T-cell (primary cell): ENCODE results near the gene ZCCHC7. TPM values are rescaled to one million over a fixed set of nuclear protein-coding genes. Genes with fewer than 3 reads are reported as not detected.
A peak's percentile ranks its signal among the peaks of the same experiment; 100 is the strongest.
"Not testable (repeated sequence)": the region's sequence is repeated elsewhere in the genome, so short reads cannot be mapped to it uniquely, and the experiment has no call there.

Experiments used
- ATAC-seq, 4 experiments: fragments of 200-7000 bp in 3 of 4; fragments of 150-1000 bp in 1 of 4; cut with Tn5 transposase; replicated peaks in 1 of 4; 1 replicate in 3 of 4; 2 replicates in 1 of 4; pipeline ENCODE4 v1.10.0; 2021; ENCODE audit warnings: moderate library complexity in 3 of 4, mild to moderate bottlenecking in 2 of 4, moderate number of reproducible peaks in 1 of 4
- CTCF ChIA-PET, 2 donors: fragments of 300-600 bp; sonication (Branson Sonifier 250); formaldehyde crosslinking; loops; one replicate each; lab custom pipeline; 2022; ENCODE audit warnings: antibody characterized with exemption in 2 of 2; lab: Charles Lee
- POLR2A ChIA-PET, 2 donors: fragments of 300-600 bp; sonication (Branson Sonifier 250); formaldehyde crosslinking; loops; one replicate each; lab custom pipeline; 2022; ENCODE audit warnings: antibody characterized with exemption in 2 of 2; lab: Charles Lee
- DNase-seq, 35 experiments: peaks; one replicate each; pipeline versions ENCODE4 v3.0.0 to v3.0.0-alpha.2; 2013 to 2023
- H3K27ac ChIP-seq: one replicate; pipeline ENCODE4 v1.5.1; 2013; ENCODE audit warnings: low read length
- H3K27me3 ChIP-seq, 2 experiments: replicated peaks in 1 of 2; 1 replicate in 1 of 2; 2 replicates in 1 of 2; pipeline versions ENCODE4 v1.6.1 to v1.7.0; 2013; ENCODE audit warnings: low read length in 1 of 2, mixed read lengths in 1 of 2; ENCODE audit not compliant: control insufficient read depth in 2 of 2, insufficient read depth in 2 of 2; ENCODE audit errors: extremely low read depth in 1 of 2
- H3K36me3 ChIP-seq, 2 donors: 1 replicate in 1 of 2; 2 replicates in 1 of 2; pipeline versions ENCODE4 v1.6.1 to v1.7.0; 2013; ENCODE audit warnings: low read length in 1 of 2; ENCODE audit not compliant: control insufficient read depth in 2 of 2, insufficient read depth in 1 of 2; ENCODE audit errors: extremely low read depth in 1 of 2
- H3K4me1 ChIP-seq, 2 experiments: 1 replicate in 1 of 2; 2 replicates in 1 of 2; pipeline versions ENCODE4 v1.6.1 to v1.7.0; 2013; ENCODE audit warnings: low read length in 2 of 2, mixed read lengths in 1 of 2; ENCODE audit not compliant: insufficient read depth in 2 of 2, control insufficient read depth in 1 of 2; ENCODE audit errors: extremely low read depth in 1 of 2
- H3K4me3 ChIP-seq, 2 donors: 1 replicate in 1 of 2; 2 replicates in 1 of 2; pipeline versions ENCODE4 v1.5.1 to v1.7.0; 2013; ENCODE audit warnings: mild to moderate bottlenecking in 2 of 2, low read length in 1 of 2, moderate library complexity in 1 of 2; ENCODE audit not compliant: control insufficient read depth in 1 of 2; ENCODE audit errors: extremely low read depth in 1 of 2
- H3K9me3 ChIP-seq: 2 replicates; pipeline ENCODE4 v1.7.0; 2013
- H3K27ac Mint-ChIP-seq, 2 donors: one replicate each; pipeline ENCODE4 v1.8.0; 2020 to 2021; ENCODE audit warnings: mild to moderate bottlenecking in 2 of 2, mixed read lengths in 2 of 2
- H3K27me3 Mint-ChIP-seq, 2 donors: one replicate each; pipeline ENCODE4 v1.8.0; 2021 to 2022; ENCODE audit warnings: mixed read lengths in 2 of 2
- H3K36me3 Mint-ChIP-seq: one replicate; pipeline ENCODE4 v1.8.0; 2021; ENCODE audit warnings: mixed read lengths
- H3K4me1 Mint-ChIP-seq, 3 donors: one replicate each; pipeline ENCODE4 v1.8.0; 2020 to 2022; ENCODE audit warnings: mixed read lengths in 3 of 3, mild to moderate bottlenecking in 1 of 3
- H3K4me3 Mint-ChIP-seq, 3 donors: one replicate each; pipeline ENCODE4 v1.8.0; 2020 to 2022; ENCODE audit warnings: mild to moderate bottlenecking in 3 of 3, mixed read lengths in 3 of 3, moderate library complexity in 3 of 3
- H3K9me3 Mint-ChIP-seq, 3 donors: one replicate each; pipeline ENCODE4 v1.8.0; 2020 to 2022; ENCODE audit warnings: mixed read lengths in 3 of 3
- WGBS: methylation state at CpG from one replicate; pipeline ENCODE4 v1.1.5; 2013; ENCODE audit warnings: missing lambda C conversion rate; ENCODE audit not compliant: insufficient coverage; 5-methylcytosine and 5-hydroxymethylcytosine counted together
- total RNA-seq, 35 experiments: library from RNA in 6 of 35; stranded (reverse) in 6 of 35; fragments of 120-200 nt in 1 of 35; gene quantifications; one replicate each; pipeline versions ENCODE4 v1.2.1 to v1.2.4 and lab custom pipeline; 2013 to 2026

The ZCCHC7 gene
- total RNA-seq (10 to 100 TPM; 29.1 to 44.2 (median 33.5) TPM), total RNA-seq (lab: John Stamatoyannopoulos, UW) (45.3 to 95.9 (median 66.6) reads per million in 29 experiments)
- total RNA-seq (2013) = 80.6 TPM

DNA sequence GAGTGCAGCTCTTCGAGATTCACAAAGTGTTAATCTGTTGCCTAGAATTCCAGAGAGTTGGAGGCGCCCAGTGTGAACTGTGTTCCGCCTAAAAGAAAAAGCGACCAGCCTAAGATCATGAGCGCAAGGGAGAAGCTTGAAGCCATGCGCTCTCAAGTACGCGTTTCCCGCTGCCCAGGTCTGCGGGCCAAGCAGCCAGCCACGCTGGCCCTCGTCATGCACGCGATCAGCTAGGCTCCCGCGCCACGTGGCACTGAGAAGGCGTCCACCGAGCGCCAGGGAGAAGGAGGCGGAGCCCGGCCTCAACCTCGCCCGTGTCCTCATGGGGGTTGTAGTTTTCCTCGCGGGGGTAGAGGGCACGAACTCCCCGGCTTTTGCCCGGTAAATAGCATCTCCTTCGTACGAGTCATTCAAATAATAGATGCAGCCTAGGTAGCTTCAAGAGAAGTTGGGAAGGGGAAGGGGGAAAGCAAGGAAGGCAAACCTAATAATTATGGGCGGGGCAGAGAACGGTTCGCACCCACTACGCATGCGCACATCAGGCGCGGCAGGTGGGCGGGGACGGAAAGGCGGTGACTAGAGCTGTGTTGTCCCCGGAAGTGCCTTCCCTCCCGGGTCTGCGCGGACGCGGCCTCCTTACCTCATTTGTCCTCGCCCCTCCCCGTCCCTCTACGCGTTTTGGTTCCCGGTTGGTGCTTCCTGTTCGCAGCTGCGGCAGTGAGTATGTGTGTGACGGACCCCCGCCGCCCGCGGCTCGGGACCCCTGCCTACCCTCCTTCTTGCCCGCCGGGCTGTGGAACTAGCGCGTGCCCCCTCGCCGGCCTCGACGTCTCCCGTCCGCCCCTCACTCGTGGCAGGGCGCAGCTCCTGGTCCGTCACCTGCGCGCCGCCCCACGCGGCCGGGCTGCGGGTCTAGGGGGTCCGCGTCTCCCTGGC, at the start of gene ZCCHC7:
TSS of gene ZCCHC7 (plus strand) at position 668 of the 936 bp plus-strand sequence.
- H3K4me1 ChIP-seq = peaks cover 7 to 20% of the 10 kb centered on the region in 2 experiments
- H3K4me3 ChIP-seq = peak within 1 kb of the TSS; percentile 83 to 85
- H3K27me3 ChIP-seq = no peaks in the 10 kb centered on the region
- H3K27ac ChIP-seq = peak within 1 kb of the TSS; percentile 79
- CTCF ChIA-PET = interaction anchor here in 1 of 2 donors (0.7 to 2.4 kb wide), 6 partner anchors 18 to 677 kb away, joined by 3 to 11 read pairs (median 6); partner anchors contain the start of gene TOMM5
- no peaks in the 10 kb centered on the region for H3K9me3 Mint-ChIP-seq
- no peaks in the 10 kb centered on the region for H3K27me3 Mint-ChIP-seq
- H3K4me3 Mint-ChIP-seq = peak within 1 kb of the TSS; percentile 86 to 97 (median 90)
- POLR2A ChIA-PET = interaction anchor here (0.5 to 1.9 kb wide), 14 partner anchors 9 to 681 kb away, joined by 3 to 14 read pairs (median 4); no protein-coding TSS in a partner anchor
- no peaks in the 10 kb centered on the region for H3K36me3 Mint-ChIP-seq
- H3K4me1 Mint-ChIP-seq = peaks cover 37 to 42% (median 37%) of the 10 kb centered on the region in 3 donors
- DNase-seq (peak; percentile 93 to 98 (median 97)), ATAC-seq (peak; percentile 95 to 97 (median 96))
- H3K36me3 ChIP-seq = peaks cover 0 to 3% of the 10 kb centered on the region in 2 donors
- peak within 1 kb of the TSS; percentile 98 to 99 for H3K27ac Mint-ChIP-seq
- 5% methylated on average over 70 of the region's 82 CpGs for WGBS
- no peaks in the 10 kb centered on the region for H3K9me3 ChIP-seq

DNA sequence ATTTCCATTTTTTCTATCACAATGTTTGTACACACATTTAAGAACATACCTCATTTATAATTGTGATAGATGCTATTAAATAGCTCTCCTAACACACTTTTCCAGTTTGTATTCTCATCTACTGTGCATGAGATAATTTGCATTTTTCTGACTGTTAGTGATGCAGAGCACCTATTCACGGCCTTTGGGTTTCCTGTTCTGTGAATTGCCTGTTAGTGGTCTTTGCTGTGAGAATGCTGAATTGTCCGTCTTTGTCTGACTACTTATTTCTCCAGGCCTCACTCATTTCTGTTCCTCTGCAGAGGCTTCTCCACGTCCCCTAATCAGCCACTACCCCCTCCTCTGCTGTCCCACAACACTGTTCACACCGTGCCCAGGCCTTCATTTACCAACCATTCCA, 45.6 kb upstream of the ZCCHC7 start:
- H3K4me3 ChIP-seq, POLR2A ChIA-PET, H3K4me3 Mint-ChIP-seq, H3K27me3 Mint-ChIP-seq, H3K9me3 ChIP-seq, H3K36me3 Mint-ChIP-seq, H3K27me3 ChIP-seq, CTCF ChIA-PET, DNase-seq, H3K36me3 ChIP-seq, H3K27ac ChIP-seq, H3K9me3 Mint-ChIP-seq, H3K4me1 ChIP-seq, ATAC-seq, H3K27ac Mint-ChIP-seq: not testable (repeated sequence)
- H3K4me1 Mint-ChIP-seq = peaks cover 7 to 14% (median 11%) of the 10 kb centered on the region in 3 donors
- 62% methylated on average over 2 of the region's 4 CpGs for WGBS

GRCh38 chr9:37079370-37080164, 40.8 kb upstream of the ZCCHC7 start:
- H3K4me3 Mint-ChIP-seq = peak overlapping the region; percentile 86 to 96 (median 96)
- H3K4me1 Mint-ChIP-seq = peaks cover 52 to 58% (median 54%) of the 10 kb centered on the region in 3 donors
- peaks cover 3 to 5% of the 10 kb centered on the region in 2 donors for H3K27me3 Mint-ChIP-seq
- peak; percentile 78 to 96 (median 92) for DNase-seq
- Histone ChIP-seq H3K27me3 (no peaks in the 10 kb centered on the region), H3K4me3 (peak overlapping the region; percentile 75 to 90), H3K36me3 (peaks cover 0 to 3% of the 10 kb centered on the region in 2 donors), H3K9me3 (peaks cover 3% of the 10 kb centered on the region), H3K27ac (peak overlapping the region; percentile 71), H3K4me1 (peaks cover 19% of the 10 kb centered on the region in 2 experiments)
- POLR2A ChIA-PET = interaction anchor here (0.6 to 2.4 kb wide), 5 partner anchors 10 to 113 kb away, joined by 4 to 14 read pairs (median 5); partner anchors contain the start of gene ZCCHC7 (in 1 of the 2)
- CTCF ChIA-PET = interaction anchor here (0.5 to 3.8 kb wide), 4 partner anchors 37 to 381 kb away, joined by 3 to 11 read pairs (median 4); partner anchors contain the start of gene ZCCHC7 (in 1 of the 2)
- H3K36me3 Mint-ChIP-seq = peaks cover 8% of the 10 kb centered on the region
- ATAC-seq = peak; percentile 96 to 98 (median 96)
- no peaks in the 10 kb centered on the region for H3K9me3 Mint-ChIP-seq
- 4% methylated on average over 48 of the region's 63 CpGs for WGBS
- peak overlapping the region; percentile 97 for H3K27ac Mint-ChIP-seq

GRCh38 chr9:37080165-37080628, 40.2 kb upstream of the ZCCHC7 start:
- ATAC-seq = peak in 1 of 4 experiments; percentile 2
- Mint-ChIP-seq H3K36me3 (peaks cover 12% of the 10 kb centered on the region), H3K4me1 (peaks cover 58 to 61% (median 59%) of the 10 kb centered on the region in 3 donors), H3K4me3 (peak overlapping the region; percentile 86 to 96 (median 96)), H3K27ac (peak overlapping the region; percentile 97)
- not testable (repeated sequence) for H3K27me3 ChIP-seq, H3K27me3 Mint-ChIP-seq, DNase-seq, H3K9me3 Mint-ChIP-seq, H3K36me3 ChIP-seq, H3K9me3 ChIP-seq
- ChIA-PET CTCF (interaction anchor here (0.5 to 3.8 kb wide), 3 partner anchors 40 to 98 kb away, joined by 3 to 11 read pairs (median 3); partner anchors contain the start of gene ZCCHC7 (in 1 of the 2)), POLR2A (interaction anchor here (0.6 to 2.4 kb wide), 3 partner anchors 11 to 113 kb away, joined by 5 to 14 read pairs (median 6); partner anchors contain the start of gene ZCCHC7 (in 1 of the 2))
- peak overlapping the region; percentile 75 to 90 for H3K4me3 ChIP-seq
- peak overlapping the region; percentile 71 for H3K27ac ChIP-seq
- WGBS = 0% methylated on average over 26 of the region's 32 CpGs
- H3K4me1 ChIP-seq = peaks cover 19% of the 10 kb centered on the region in 2 experiments

GRCh38 chr9:37081507-37081906, 38.9 kb upstream of the ZCCHC7 start:
- not testable (repeated sequence) for H3K4me3 ChIP-seq, H3K27ac ChIP-seq, DNase-seq, H3K27me3 Mint-ChIP-seq, H3K27ac Mint-ChIP-seq, H3K9me3 ChIP-seq, H3K36me3 ChIP-seq, H3K9me3 Mint-ChIP-seq, H3K27me3 ChIP-seq, ATAC-seq
- Mint-ChIP-seq H3K4me1 (peaks cover 62 to 70% (median 66%) of the 10 kb centered on the region in 3 donors), H3K4me3 (peak overlapping the region; percentile 86 to 96 (median 96)), H3K36me3 (peaks cover 21% of the 10 kb centered on the region)
- CTCF ChIA-PET = interaction anchor here in 1 of 2 donors (1.1 to 3.8 kb wide), 2 partner anchors 39 to 43 kb away, joined by 3 to 11 read pairs; partner anchors contain the start of gene ZCCHC7
- WGBS = 97% methylated on average over 7 of the region's 20 CpGs
- H3K4me1 ChIP-seq = peaks cover 19% of the 10 kb centered on the region in 2 experiments
- POLR2A ChIA-PET = interaction anchor here (0.5 to 2.4 kb wide), 4 partner anchors 15 to 85 kb away, joined by 3 to 14 read pairs (median 3); partner anchors contain the start of gene ZCCHC7 (in 1 of the 2)
